Retinal pigment epithelial cell (primary cell): ENCODE measurements around the gene TTC7B.

Experiments used
- DNase-seq: peaks from one replicate; pipeline ENCODE4 v3.0.0-alpha.2; 2010; ENCODE audit warnings: low read depth
- H3K4me3 ChIP-seq: 2 replicates; pipeline ENCODE4 v1.5.1; 2011; ENCODE audit warnings: mild to moderate bottlenecking, low read length, control low read depth, moderate library complexity
- CTCF ChIP-seq: conservative IDR thresholded peaks from 2 replicates; pipeline ENCODE4 v1.5.1; 2011; ENCODE audit warnings: low read depth, low read length, control low read depth, inconsistent platforms

TTC7B gene

GRCh38 chr14:90569201-90569600, 247.0 kb downstream of the TTC7B start:
- TF ChIP-seq CTCF, result no peak
- H3K4me3 ChIP-seq, result no peak overlapping the region
- DNase-seq, result no peak

- TF ChIP-seq CTCF, result no peak
- no peak overlapping the region for H3K4me3 ChIP-seq
- DNase-seq, result peak; percentile 52
These were observed 247.8 kb downstream of the TTC7B start for GRCh38 chr14:90568405-90568804.

- no peak for TF ChIP-seq CTCF
- no peak overlapping the region for H3K4me3 ChIP-seq
- no peak for DNase-seq
These were observed 248.2 kb downstream of the TTC7B start for GRCh38 chr14:90567991-90568390.

GRCh38 chr14:90567191-90567590, 249.0 kb downstream of the TTC7B start:
- no peak for TF ChIP-seq CTCF
- no peak overlapping the region for H3K4me3 ChIP-seq
- DNase-seq, result no peak

- no peak for TF ChIP-seq CTCF
These were observed 249.7 kb downstream of the TTC7B start for GRCh38 chr14:90566481-90566880.

GRCh38 chr14:90564496-90564895, 251.7 kb downstream of the TTC7B start:
- DNase-seq, result no peak
- H3K4me3 ChIP-seq, result no peak overlapping the region
- TF ChIP-seq CTCF, result no peak

More at GRCh38 chr14:90566481-90566880, 249.7 kb downstream of the TTC7B start:
- H3K4me3 ChIP-seq, result no peak overlapping the region
- no peak for DNase-seq

- TF ChIP-seq CTCF, result no peak
- H3K4me3 ChIP-seq, result no peak overlapping the region
- no peak for DNase-seq
These were observed 253.6 kb downstream of the TTC7B start for GRCh38 chr14:90562652-90563051.
